Measurements from ENCODE around the gene SOCS6.
A peak's percentile ranks its signal among the peaks of the same experiment; 100 is the strongest.

The SOCS6 gene

GRCh38 chr18:70370762-70371733 is 82.2 kb downstream of the SOCS6 start:
- no peak for TF ChIP-seq CTCF (IDR thresholded peaks at IDR 0.05; ENCODE audit: low read depth, low read length, missing control alignments)
- no peak overlapping the region for H3K4me3 ChIP-seq (ENCODE audit: low read depth, low read length)
- DNase-seq (ENCODE audit: low read depth): no peak
- in situ Hi-C loops (cut with HindIII; ENCODE audit: low sequenced_read_pairs): loop anchor here (5.0 kb wide), 1 partner anchor 51 kb away; no protein-coding TSS in a partner anchor

GRCh38 chr18:70371908-70372307 is 83.1 kb downstream of the SOCS6 start:
- no peak for TF ChIP-seq CTCF (IDR thresholded peaks at IDR 0.05; ENCODE audit: low read depth, low read length, missing control alignments)
- in situ Hi-C loops (cut with HindIII; ENCODE audit: low sequenced_read_pairs): loop anchor here (5.0 kb wide), 1 partner anchor 50 kb away; no protein-coding TSS in a partner anchor
- DNase-seq (ENCODE audit: low read depth): no peak
- no peak overlapping the region for H3K4me3 ChIP-seq (ENCODE audit: low read depth, low read length)

GRCh38 chr18:70372450-70373041 is 83.7 kb downstream of the SOCS6 start:
- TF ChIP-seq CTCF (IDR thresholded peaks at IDR 0.05; ENCODE audit: low read depth, low read length, missing control alignments): no peak
- in situ Hi-C loops (cut with HindIII; ENCODE audit: low sequenced_read_pairs): loop anchor here (5.0 kb wide), 1 partner anchor 50 kb away; no protein-coding TSS in a partner anchor
- H3K4me3 ChIP-seq (ENCODE audit: low read depth, low read length): no peak overlapping the region
- DNase-seq (ENCODE audit: low read depth): no peak

GRCh38 chr18:70373042-70373519 is 84.2 kb downstream of the SOCS6 start:
- TF ChIP-seq CTCF (IDR thresholded peaks at IDR 0.05; ENCODE audit: low read depth, low read length, missing control alignments): no peak
- no peak overlapping the region for H3K4me3 ChIP-seq (ENCODE audit: low read depth, low read length)
- in situ Hi-C loops (cut with HindIII; ENCODE audit: low sequenced_read_pairs): loop anchor here (5.0 kb wide), 1 partner anchor 49 kb away; no protein-coding TSS in a partner anchor
- peak; percentile 53 for DNase-seq (ENCODE audit: low read depth)

GRCh38 chr18:70374154-70374553 is 85.3 kb downstream of the SOCS6 start:
- no peak for DNase-seq (ENCODE audit: low read depth)
- no peak overlapping the region for H3K4me3 ChIP-seq (ENCODE audit: low read depth, low read length)
- no peak for TF ChIP-seq CTCF (IDR thresholded peaks at IDR 0.05; ENCODE audit: low read depth, low read length, missing control alignments)
- in situ Hi-C loops (cut with HindIII; ENCODE audit: low sequenced_read_pairs): loop anchor here (5.0 kb wide), 1 partner anchor 48 kb away; no protein-coding TSS in a partner anchor

GRCh38 chr18:70376137-70376913 is 87.5 kb downstream of the SOCS6 start:
- in situ Hi-C loops (cut with HindIII; ENCODE audit: low sequenced_read_pairs): no loop called here
- no peak for TF ChIP-seq CTCF (IDR thresholded peaks at IDR 0.05; ENCODE audit: low read depth, low read length, missing control alignments)
- no peak for DNase-seq (ENCODE audit: low read depth)
- H3K4me3 ChIP-seq (ENCODE audit: low read depth, low read length): no peak overlapping the region

All from astrocyte of the cerebellum (primary cell).